Ovary (tissue), 9 donors: ENCODE results near the gene JHY. TPM values are rescaled to one million over a fixed set of nuclear protein-coding genes. Genes with fewer than 3 reads are reported as not detected.

Experiments
- DNase-seq, 5 donors: peaks; one replicate each; pipeline ENCODE4 v3.0.0-alpha.2; 2019 to 2020
- H3K27ac ChIP-seq, 2 donors: fragments of 200-600 bp; one replicate each; pipeline versions ENCODE4 v1.5.1 to v1.8.0; 2019 to 2022
- H3K27me3 ChIP-seq: fragments of 200-600 bp; one replicate; pipeline ENCODE4 v1.8.0; 2022
- H3K36me3 ChIP-seq: fragments of 200-600 bp; sonication (generic); one replicate; pipeline ENCODE4 v1.5.1; 2019
- H3K4me1 ChIP-seq: one replicate; pipeline ENCODE4 v1.8.1; 2013; ENCODE audit warnings: mild to moderate bottlenecking, moderate library complexity; ENCODE audit not compliant: insufficient read depth
- H3K4me3 ChIP-seq: fragments of 200-600 bp; sonication (generic); one replicate; pipeline ENCODE4 v1.5.1; 2017
- H3K9me3 ChIP-seq, 2 donors: fragments of 200-600 bp in 1 of 2; sonication (generic) in 1 of 2; one replicate each; pipeline versions ENCODE4 v1.5.1 to v1.8.1; 2013 to 2019; ENCODE audit warnings: mild to moderate bottlenecking in 1 of 2, moderate library complexity in 1 of 2
- CTCF ChIP-seq, 3 donors: fragments of 450-650 bp in 2 of 3; fragments of 200-600 bp in 1 of 3; IDR thresholded peaks; one replicate each; pipeline versions ENCODE4 v1.5.1 to v1.8.0; 2016 to 2022; ENCODE audit warnings: antibody characterized with exemption in 3 of 3, mild to moderate bottlenecking in 1 of 3
- EP300 ChIP-seq: sonication (generic); formaldehyde crosslinking; IDR thresholded peaks from one replicate; pipeline ENCODE4 v1.6.1; 2017; ENCODE audit warnings: antibody characterized with exemption
- POLR2A ChIP-seq: fragments of 450-650 bp; IDR thresholded peaks from one replicate; pipeline ENCODE4 v1.6.1; 2017; ENCODE audit warnings: antibody characterized with exemption, mild to moderate bottlenecking, moderate library complexity
- WGBS, 3 donors: extraction: QIAGEN DNeasy Blood & Tissue Kit in 1 of 3; methylation state at CpG; one replicate each; pipeline versions ENCODE4 v1.1.5 to v1.1.7; 2013 to 2017; 5-methylcytosine and 5-hydroxymethylcytosine counted together
- intact Hi-C, 4 donors: fragments of 100-400 bp; cut with DNase I; formaldehyde crosslinking; loops; one replicate each; pipeline versions ENCODE4 v1.11.0 to v1.15.1; 2022 to 2023
- polyA plus RNA-seq, 2 donors: library from polyadenylated mRNA; stranded (reverse); fragments of 200-250 nt in 1 of 2; fragments of 350-450 nt in 1 of 2; fragmentation: Illumina TruSeq in 1 of 2; extraction: RNeasy Lipid Tissue Mini Kit (QIAGEN cat#74804) in 1 of 2; gene quantifications; one replicate each; pipeline ENCODE4 v1.2.3, GENCODE V29; 2013 to 2014
- total RNA-seq, 7 donors: library from RNA; depleted of rRNA in 2 of 7; stranded (reverse); fragments of >200 nt in 2 of 7; fragmentation: NEBNext Ultra II Directional in 3 of 7; extraction: Animal tissue kit (Norgen Biotek cat#: 25700) in 3 of 7; gene quantifications; one replicate each; pipeline versions ENCODE4 v1.1.0 to v1.2.4, GENCODE V29; 2016 to 2023
- donor health status: DM: no; HTN: no; CAD: no; lungs with moderate emphysema.
- donor health status: DM: no; HTN: no; CAD: no.
- donor health status: Bipolar disorder and iron deficiency.
- donor health status: DM: yes; HTN: yes; CAD: no.
- donor health status: DM: no; HTN: no; CAD: no.
- donor health status: DM: yes; HTN: yes; CAD: no.

Gene JHY
- total and polyA plus RNA-seq, 9 donors, result 2.2 to 7.9 (median 3.7) TPM

- Histone ChIP-seq H3K4me3 (no peak overlapping the region), H3K9me3 (no peaks in the 10 kb centered on the region), H3K4me1 (no peaks in the 10 kb centered on the region), H3K36me3 (no peaks in the 10 kb centered on the region), H3K27me3 (no peaks in the 10 kb centered on the region), H3K27ac (no peak overlapping the region)
- intact Hi-C loops, result no loop called here
- TF ChIP-seq EP300 (no peak), CTCF (IDR thresholded peaks at IDR 0.05) (no peak), POLR2A (no peak)
- 4 to 6% (median 5%) methylated on average over 27 of the region's 27 CpGs for WGBS, 3 donors
- DNase-seq, result no peak
Measured at GRCh38 chr11:122979815-122980595, 97.4 kb downstream of the JHY start.

- intact Hi-C loops, result no loop called here
- Histone ChIP-seq H3K27me3 (no peaks in the 10 kb centered on the region), H3K4me1 (no peaks in the 10 kb centered on the region), H3K9me3 (no peaks in the 10 kb centered on the region), H3K36me3 (no peaks in the 10 kb centered on the region), H3K27ac (no peak within 1 kb of the TSS), H3K4me3 (no peak within 1 kb of the TSS)
- DNase-seq, result peak in 3 of 5 donors; percentile 17 to 62 (median 51)
- WGBS, 3 donors, result 3 to 5% (median 4%) methylated on average over 35 of the region's 35 CpGs
- TF ChIP-seq POLR2A, result no peak
Measured at GRCh38 chr11:122981388-122982264, 99.1 kb downstream of the JHY start, which contains the start of gene BSX. TSS of gene BSX (minus strand) at chr11:122981834. CDS start at chr11:122981671, 163 bp downstream.

- 11 to 13% (median 12%) methylated on average over 26 of the region's 26 CpGs for WGBS, 3 donors
- H3K27me3 ChIP-seq, result no peaks in the 10 kb centered on the region
- H3K9me3 ChIP-seq, result no peaks in the 10 kb centered on the region
- H3K36me3 ChIP-seq, result no peaks in the 10 kb centered on the region
- no peak for DNase-seq
- H3K4me3 ChIP-seq, result peak overlapping the region; percentile 28
- intact Hi-C loops, result no loop called here
- TF ChIP-seq POLR2A (no peak), EP300 (no peak), CTCF (IDR thresholded peaks at IDR 0.05) (no peak)
- H3K4me1 ChIP-seq, result no peaks in the 10 kb centered on the region
- H3K27ac ChIP-seq, result no peak overlapping the region
Measured at GRCh38 chr11:122983438-122984185, 101.1 kb downstream of the JHY start.

- H3K9me3 ChIP-seq, result no peaks in the 10 kb centered on the region
- DNase-seq, result no peak
- H3K4me1 ChIP-seq, result no peaks in the 10 kb centered on the region
- no peaks in the 10 kb centered on the region for H3K27me3 ChIP-seq
- peak overlapping the region; percentile 28 for H3K4me3 ChIP-seq
- no peak overlapping the region for H3K27ac ChIP-seq
- intact Hi-C loops, result no loop called here
- TF ChIP-seq CTCF (IDR thresholded peaks at IDR 0.05), result no peak
- no peak for TF ChIP-seq POLR2A
- no peak for TF ChIP-seq EP300
- WGBS, 3 donors, result 1 to 2% (median 1%) methylated on average over 57 to 59 of the region's 59 CpGs
- no peaks in the 10 kb centered on the region for H3K36me3 ChIP-seq
Measured at GRCh38 chr11:122984186-122985011, 101.8 kb downstream of the JHY start.
